WTC11 (cell line): Measurements from ENCODE around the gene DEPDC1B. TPM values are rescaled to one million over a fixed set of nuclear protein-coding genes. Genes with fewer than 3 reads are reported as not detected.

Experiments
- ATAC-seq: fragments of 200-7000 bp; cut with Tn5 transposase; 2 replicates; pipeline ENCODE4 v1.10.0; 2021; ENCODE audit warnings: mild to moderate bottlenecking, moderate library complexity
- CTCF ChIA-PET: fragments of 300-600 bp; sonication (Branson Sonifier 250); formaldehyde crosslinking; loops from one replicate; lab custom pipeline; 2021; ENCODE audit warnings: antibody characterized with exemption; lab: Charles Lee
- POLR2A ChIA-PET: fragments of 350-600 bp; sonication (Branson Sonifier 250); formaldehyde crosslinking; loops from one replicate; lab custom pipeline; 2021; ENCODE audit warnings: antibody characterized with exemption; lab: Charles Lee
- DNase-seq: peaks from one replicate; pipeline ENCODE4 v3.0.0; 2021; ENCODE audit warnings: low spot score
- H3K27ac Mint-ChIP-seq: 2 replicates; pipeline ENCODE4 v1.8.0; 2021; ENCODE audit warnings: mixed read lengths
- H3K27me3 Mint-ChIP-seq: 2 replicates; pipeline ENCODE4 v1.8.0; 2021; ENCODE audit warnings: low read depth, mild to moderate bottlenecking, moderate library complexity, mixed read lengths
- H3K36me3 Mint-ChIP-seq: 2 replicates; pipeline ENCODE4 v1.8.0; 2021; ENCODE audit warnings: mixed read lengths
- H3K4me1 Mint-ChIP-seq: 2 replicates; pipeline ENCODE4 v1.8.0; 2022; ENCODE audit warnings: mixed read lengths
- H3K4me3 Mint-ChIP-seq: 2 replicates; pipeline ENCODE4 v1.8.0; 2021; ENCODE audit warnings: mild to moderate bottlenecking, moderate library complexity, mixed read lengths
- H3K9me3 Mint-ChIP-seq: 2 replicates; pipeline ENCODE4 v1.8.0; 2021; ENCODE audit warnings: mixed read lengths
- ARID4B ChIP-seq: sonication (generic); formaldehyde crosslinking; IDR thresholded peaks from 2 replicates; pipeline ENCODE4 v1.8.0; 2023; ENCODE audit warnings: missing genetic modification reagents, mild to moderate bottlenecking, borderline replicate concordance
- CBFB ChIP-seq: sonication (generic); formaldehyde crosslinking; IDR thresholded peaks from 2 replicates; pipeline ENCODE4 v1.8.1; 2022; ENCODE audit warnings: mild to moderate bottlenecking, low read depth, missing genetic modification reagents
- ETV6 ChIP-seq: sonication (generic); formaldehyde crosslinking; IDR thresholded peaks from 2 replicates; pipeline ENCODE4 v1.8.1; 2022; ENCODE audit warnings: mild to moderate bottlenecking, missing genetic modification reagents
- FOXK1 ChIP-seq: sonication (generic); formaldehyde crosslinking; IDR thresholded peaks from 2 replicates; pipeline ENCODE4 v1.8.0; 2022; ENCODE audit warnings: mild to moderate bottlenecking, moderate library complexity, missing genetic modification reagents
- NFYB ChIP-seq: sonication (generic); formaldehyde crosslinking; conservative IDR thresholded peaks from 2 replicates; pipeline ENCODE4 v1.8.0; 2022; ENCODE audit warnings: low read depth, missing genetic modification reagents
- OVOL2 ChIP-seq: fragments of 250-450 bp; sonication (Bioruptor Pico); IDR thresholded peaks from 2 replicates; pipeline ENCODE4 v1.9.0; 2021; ENCODE audit warnings: mild to moderate bottlenecking, borderline replicate concordance
- SP1 ChIP-seq: sonication (generic); formaldehyde crosslinking; conservative IDR thresholded peaks from 2 replicates; pipeline ENCODE4 v1.8.1; 2022; ENCODE audit warnings: missing genetic modification reagents
- STAT6 ChIP-seq: sonication (generic); formaldehyde crosslinking; conservative IDR thresholded peaks from 2 replicates; pipeline ENCODE4 v1.8.1; 2023; ENCODE audit warnings: mild to moderate bottlenecking, low read depth, missing genetic modification reagents, moderate library complexity
- TEAD4 ChIP-seq: sonication (generic); formaldehyde crosslinking; IDR thresholded peaks from 2 replicates; pipeline ENCODE4 v1.8.0; 2022; ENCODE audit warnings: mild to moderate bottlenecking, missing genetic modification reagents
- ZNF232 ChIP-seq: sonication (generic); formaldehyde crosslinking; IDR thresholded peaks from 2 replicates; pipeline ENCODE4 v1.8.0; 2022; ENCODE audit warnings: mild to moderate bottlenecking, missing genetic modification reagents
- total RNA-seq: library from RNA; stranded (reverse); gene quantifications from 3 replicates; pipeline ENCODE4 v1.2.3, GENCODE V29; 2021
- TF ChIP-seq, protein P1 (sequence below): fragments of 250-450 bp; sonication (Bioruptor Pico); IDR thresholded peaks from 2 replicates; pipeline ENCODE4 v1.9.0; 2021; ENCODE audit warnings: mild to moderate bottlenecking, borderline replicate concordance
- TF ChIP-seq, protein P2 (sequence below): sonication (generic); formaldehyde crosslinking; IDR thresholded peaks from 2 replicates; pipeline ENCODE4 v1.8.1; 2023; ENCODE audit warnings: mild to moderate bottlenecking, missing genetic modification reagents, moderate library complexity
- TF ChIP-seq, protein P3 (sequence below): sonication (generic); formaldehyde crosslinking; IDR thresholded peaks from 2 replicates; pipeline ENCODE4 v1.8.1; 2023; ENCODE audit warnings: mild to moderate bottlenecking, missing genetic modification reagents, borderline replicate concordance
- TF ChIP-seq, protein P4 (sequence below): sonication (generic); formaldehyde crosslinking; IDR thresholded peaks from 2 replicates; pipeline ENCODE4 v1.8.0; 2022; ENCODE audit warnings: mild to moderate bottlenecking, missing genetic modification reagents

Gene DEPDC1B
- total RNA-seq, 1 experiment from 2014 or later = 55.1 TPM

DNA sequence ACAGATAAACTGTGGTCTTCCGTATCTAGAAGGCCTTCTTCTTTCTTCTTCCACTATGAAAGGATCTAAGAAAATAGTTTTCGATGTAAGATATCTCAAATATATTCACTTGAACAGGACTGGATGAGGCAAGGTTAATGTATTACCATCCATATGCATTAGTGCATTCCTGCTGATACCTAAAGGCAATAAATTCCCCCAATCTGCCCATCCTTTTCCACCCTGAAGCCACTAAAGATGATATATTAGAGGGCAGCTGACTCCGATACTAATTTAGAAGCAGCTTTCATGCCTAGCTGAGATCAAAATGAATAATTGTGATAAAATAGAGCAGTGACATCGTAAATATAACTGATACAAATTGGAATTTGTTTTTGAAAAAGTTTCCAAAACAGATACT, 63.3 kb downstream of the DEPDC1B start (continued):
- no peak for TF ChIP-seq STAT6 (CRISPR knock-in tag)

DNA sequence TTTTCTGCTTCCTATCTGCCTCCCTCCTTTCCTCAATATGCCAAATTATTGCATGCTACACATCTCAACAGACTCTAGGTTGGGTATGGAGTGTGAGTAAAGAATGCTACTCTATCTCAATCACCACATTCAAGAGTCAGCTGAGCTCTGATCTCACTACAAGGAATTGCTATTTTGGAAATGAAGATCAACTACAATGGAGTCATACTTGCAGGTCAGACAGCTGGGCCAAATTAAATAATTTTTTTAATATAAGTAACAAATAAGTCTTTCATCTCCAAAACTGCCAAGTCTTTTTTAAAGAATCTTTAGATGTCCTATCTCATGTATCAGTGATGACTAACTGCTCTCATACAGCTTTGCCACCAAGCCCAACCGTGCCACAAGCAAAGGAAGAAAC, 64.0 kb downstream of the DEPDC1B start:
- POLR2A ChIA-PET = interaction anchor here (1.2 kb wide), 1 partner anchor 64 kb away, joined by 3 read pairs; the partner anchor contains the start of gene DEPDC1B
- H3K9me3 Mint-ChIP-seq = no peaks in the 10 kb centered on the region
- H3K4me3 Mint-ChIP-seq = no peak overlapping the region
- no peak for ATAC-seq
- no peak overlapping the region for H3K27ac Mint-ChIP-seq
- H3K27me3 Mint-ChIP-seq = no peaks in the 10 kb centered on the region
- no peaks in the 10 kb centered on the region for H3K4me1 Mint-ChIP-seq
- CTCF ChIA-PET = no interaction called here
- TF ChIP-seq CBFB (no peak), OVOL2 (CRISPR knock-in tag) (no peak), ETV6 (CRISPR knock-in tag) (no peak), ZNF232 (CRISPR knock-in tag) (no peak), ARID4B (no peak), FOXK1 (CRISPR knock-in tag) (no peak), SP1 (CRISPR knock-in tag) (no peak), NFYB (CRISPR knock-in tag) (no peak), TEAD4 (CRISPR knock-in tag) (no peak)
- TF ChIP-seq, protein P1, sequence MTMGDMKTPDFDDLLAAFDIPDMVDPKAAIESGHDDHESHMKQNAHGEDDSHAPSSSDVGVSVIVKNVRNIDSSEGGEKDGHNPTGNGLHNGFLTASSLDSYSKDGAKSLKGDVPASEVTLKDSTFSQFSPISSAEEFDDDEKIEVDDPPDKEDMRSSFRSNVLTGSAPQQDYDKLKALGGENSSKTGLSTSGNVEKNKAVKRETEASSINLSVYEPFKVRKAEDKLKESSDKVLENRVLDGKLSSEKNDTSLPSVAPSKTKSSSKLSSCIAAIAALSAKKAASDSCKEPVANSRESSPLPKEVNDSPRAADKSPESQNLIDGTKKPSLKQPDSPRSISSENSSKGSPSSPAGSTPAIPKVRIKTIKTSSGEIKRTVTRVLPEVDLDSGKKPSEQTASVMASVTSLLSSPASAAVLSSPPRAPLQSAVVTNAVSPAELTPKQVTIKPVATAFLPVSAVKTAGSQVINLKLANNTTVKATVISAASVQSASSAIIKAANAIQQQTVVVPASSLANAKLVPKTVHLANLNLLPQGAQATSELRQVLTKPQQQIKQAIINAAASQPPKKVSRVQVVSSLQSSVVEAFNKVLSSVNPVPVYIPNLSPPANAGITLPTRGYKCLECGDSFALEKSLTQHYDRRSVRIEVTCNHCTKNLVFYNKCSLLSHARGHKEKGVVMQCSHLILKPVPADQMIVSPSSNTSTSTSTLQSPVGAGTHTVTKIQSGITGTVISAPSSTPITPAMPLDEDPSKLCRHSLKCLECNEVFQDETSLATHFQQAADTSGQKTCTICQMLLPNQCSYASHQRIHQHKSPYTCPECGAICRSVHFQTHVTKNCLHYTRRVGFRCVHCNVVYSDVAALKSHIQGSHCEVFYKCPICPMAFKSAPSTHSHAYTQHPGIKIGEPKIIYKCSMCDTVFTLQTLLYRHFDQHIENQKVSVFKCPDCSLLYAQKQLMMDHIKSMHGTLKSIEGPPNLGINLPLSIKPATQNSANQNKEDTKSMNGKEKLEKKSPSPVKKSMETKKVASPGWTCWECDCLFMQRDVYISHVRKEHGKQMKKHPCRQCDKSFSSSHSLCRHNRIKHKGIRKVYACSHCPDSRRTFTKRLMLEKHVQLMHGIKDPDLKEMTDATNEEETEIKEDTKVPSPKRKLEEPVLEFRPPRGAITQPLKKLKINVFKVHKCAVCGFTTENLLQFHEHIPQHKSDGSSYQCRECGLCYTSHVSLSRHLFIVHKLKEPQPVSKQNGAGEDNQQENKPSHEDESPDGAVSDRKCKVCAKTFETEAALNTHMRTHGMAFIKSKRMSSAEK (CRISPR knock-in tag) = no peak
- TF ChIP-seq, protein P2, sequence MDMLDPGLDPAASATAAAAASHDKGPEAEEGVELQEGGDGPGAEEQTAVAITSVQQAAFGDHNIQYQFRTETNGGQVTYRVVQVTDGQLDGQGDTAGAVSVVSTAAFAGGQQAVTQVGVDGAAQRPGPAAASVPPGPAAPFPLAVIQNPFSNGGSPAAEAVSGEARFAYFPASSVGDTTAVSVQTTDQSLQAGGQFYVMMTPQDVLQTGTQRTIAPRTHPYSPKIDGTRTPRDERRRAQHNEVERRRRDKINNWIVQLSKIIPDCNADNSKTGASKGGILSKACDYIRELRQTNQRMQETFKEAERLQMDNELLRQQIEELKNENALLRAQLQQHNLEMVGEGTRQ = no peak
- TF ChIP-seq, protein P3, sequence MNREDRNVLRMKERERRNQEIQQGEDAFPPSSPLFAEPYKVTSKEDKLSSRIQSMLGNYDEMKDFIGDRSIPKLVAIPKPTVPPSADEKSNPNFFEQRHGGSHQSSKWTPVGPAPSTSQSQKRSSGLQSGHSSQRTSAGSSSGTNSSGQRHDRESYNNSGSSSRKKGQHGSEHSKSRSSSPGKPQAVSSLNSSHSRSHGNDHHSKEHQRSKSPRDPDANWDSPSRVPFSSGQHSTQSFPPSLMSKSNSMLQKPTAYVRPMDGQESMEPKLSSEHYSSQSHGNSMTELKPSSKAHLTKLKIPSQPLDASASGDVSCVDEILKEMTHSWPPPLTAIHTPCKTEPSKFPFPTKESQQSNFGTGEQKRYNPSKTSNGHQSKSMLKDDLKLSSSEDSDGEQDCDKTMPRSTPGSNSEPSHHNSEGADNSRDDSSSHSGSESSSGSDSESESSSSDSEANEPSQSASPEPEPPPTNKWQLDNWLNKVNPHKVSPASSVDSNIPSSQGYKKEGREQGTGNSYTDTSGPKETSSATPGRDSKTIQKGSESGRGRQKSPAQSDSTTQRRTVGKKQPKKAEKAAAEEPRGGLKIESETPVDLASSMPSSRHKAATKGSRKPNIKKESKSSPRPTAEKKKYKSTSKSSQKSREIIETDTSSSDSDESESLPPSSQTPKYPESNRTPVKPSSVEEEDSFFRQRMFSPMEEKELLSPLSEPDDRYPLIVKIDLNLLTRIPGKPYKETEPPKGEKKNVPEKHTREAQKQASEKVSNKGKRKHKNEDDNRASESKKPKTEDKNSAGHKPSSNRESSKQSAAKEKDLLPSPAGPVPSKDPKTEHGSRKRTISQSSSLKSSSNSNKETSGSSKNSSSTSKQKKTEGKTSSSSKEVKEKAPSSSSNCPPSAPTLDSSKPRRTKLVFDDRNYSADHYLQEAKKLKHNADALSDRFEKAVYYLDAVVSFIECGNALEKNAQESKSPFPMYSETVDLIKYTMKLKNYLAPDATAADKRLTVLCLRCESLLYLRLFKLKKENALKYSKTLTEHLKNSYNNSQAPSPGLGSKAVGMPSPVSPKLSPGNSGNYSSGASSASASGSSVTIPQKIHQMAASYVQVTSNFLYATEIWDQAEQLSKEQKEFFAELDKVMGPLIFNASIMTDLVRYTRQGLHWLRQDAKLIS (CRISPR knock-in tag) = no peak
- TF ChIP-seq, protein P4, sequence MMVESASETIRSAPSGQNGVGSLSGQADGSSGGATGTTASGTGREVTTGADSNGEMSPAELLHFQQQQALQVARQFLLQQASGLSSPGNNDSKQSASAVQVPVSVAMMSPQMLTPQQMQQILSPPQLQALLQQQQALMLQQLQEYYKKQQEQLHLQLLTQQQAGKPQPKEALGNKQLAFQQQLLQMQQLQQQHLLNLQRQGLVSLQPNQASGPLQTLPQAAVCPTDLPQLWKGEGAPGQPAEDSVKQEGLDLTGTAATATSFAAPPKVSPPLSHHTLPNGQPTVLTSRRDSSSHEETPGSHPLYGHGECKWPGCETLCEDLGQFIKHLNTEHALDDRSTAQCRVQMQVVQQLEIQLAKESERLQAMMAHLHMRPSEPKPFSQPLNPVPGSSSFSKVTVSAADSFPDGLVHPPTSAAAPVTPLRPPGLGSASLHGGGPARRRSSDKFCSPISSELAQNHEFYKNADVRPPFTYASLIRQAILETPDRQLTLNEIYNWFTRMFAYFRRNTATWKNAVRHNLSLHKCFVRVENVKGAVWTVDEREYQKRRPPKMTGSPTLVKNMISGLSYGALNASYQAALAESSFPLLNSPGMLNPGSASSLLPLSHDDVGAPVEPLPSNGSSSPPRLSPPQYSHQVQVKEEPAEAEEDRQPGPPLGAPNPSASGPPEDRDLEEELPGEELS (CRISPR knock-in tag) = no peak
- DNase-seq = no peak
- H3K36me3 Mint-ChIP-seq = peaks cover 38% of the 10 kb centered on the region
